K562 (cell line): ENCODE measurements around the gene RAB6A. TPM values are rescaled to one million over a fixed set of nuclear protein-coding genes. Genes with fewer than 3 reads are reported as not detected.

ENCODE experiments used
- ARID2 ChIP-seq: fragments of 450-650 bp; IDR thresholded peaks from 2 replicates; pipeline ENCODE4 v1.6.1; 2017; ENCODE audit warnings: antibody characterized with exemption, mild to moderate bottlenecking
- GABPB2 ChIP-seq: fragments of 250-450 bp; sonication (Bioruptor Pico); conservative IDR thresholded peaks from 2 replicates; pipeline ENCODE4 v1.5.1; 2021; ENCODE audit warnings: mild to moderate bottlenecking
- MYC ChIP-seq, 2 experiments: fragments of 250-450 bp in 1 of 2; sonication (Bioruptor Pico) in 1 of 2; IDR thresholded peaks; 2 replicates each; pipeline versions ENCODE4 v1.5.1 to v1.6.1; 2012 to 2021; ENCODE audit warnings: low read depth in 2 of 2, borderline replicate concordance in 1 of 2, improper control_type of control experiment in 1 of 2, low read length in 1 of 2, mild to moderate bottlenecking in 1 of 2, moderate library complexity in 1 of 2
- NFIC ChIP-seq: fragments of 450-650 bp; IDR thresholded peaks from 2 replicates; pipeline ENCODE4 v1.6.1; 2017; ENCODE audit warnings: mild to moderate bottlenecking, inconsistent platforms
- NFXL1 ChIP-seq: fragments of 450-650 bp; formaldehyde crosslinking; IDR thresholded peaks from 2 replicates; pipeline ENCODE4 v1.4.0; 2021; ENCODE audit warnings: mild to moderate bottlenecking
- NR2C2 ChIP-seq, 2 experiments: fragments of 200-800 bp in 1 of 2; sonication (Bioruptor generic) in 1 of 2; sonication (generic) in 1 of 2; formaldehyde crosslinking in 1 of 2; IDR thresholded peaks; 2 replicates each; pipeline versions ENCODE4 v1.6.1 to v1.8.0; 2016 to 2022; ENCODE audit warnings: mild to moderate bottlenecking in 1 of 2, missing compliant biosample characterization in 1 of 2, missing genetic modification characterization in 1 of 2, missing genetic modification reagents in 1 of 2
- RFX1 ChIP-seq: fragments of 450-650 bp; IDR thresholded peaks from 2 replicates; pipeline ENCODE4 v1.6.1; 2016; ENCODE audit warnings: mild to moderate bottlenecking, moderate library complexity
- SIRT6 ChIP-seq: IDR thresholded peaks from one replicate; pipeline ENCODE4 v1.6.1; 2012; ENCODE audit warnings: low read depth, mild to moderate bottlenecking, control low read depth, inconsistent platforms, low read length, moderate library complexity
- ZNF589 ChIP-seq: fragments of 200-800 bp; sonication (Bioruptor generic); IDR thresholded peaks from 2 replicates; pipeline ENCODE4 v1.6.1; 2016; ENCODE audit warnings: low read depth, missing genetic modification characterization, missing compliant biosample characterization
- ZNF830 ChIP-seq: fragments of 250-450 bp; sonication (Bioruptor Pico); IDR thresholded peaks from 2 replicates; pipeline ENCODE4 v1.5.0; 2021; ENCODE audit warnings: mild to moderate bottlenecking
- polyA plus RNA-seq, 8 experiments: library from polyadenylated mRNA; depleted of rRNA in 4 of 8; stranded (reverse) in 5 of 8; unstranded in 3 of 8; fragments of >200 nt; fragmentation: Nextera tagmentation in 2 of 8; fragmentation: Illumina TruSeq in 1 of 8; extraction: Ambion mirVana in 2 of 8; extraction: Trizol in 1 of 8; gene quantifications; 2 replicates each; pipeline versions ENCODE4 v1.2.1 to v1.2.3, GENCODE V29; 2011 to 2014; ENCODE audit warnings: inconsistent platforms in 1 of 8, missing spikeins in 1 of 8
- total RNA-seq, 7 experiments: library from RNA; depleted of rRNA in 6 of 7; stranded (reverse); fragments of >200 nt in 6 of 7; fragmentation: Illumina TruSeq in 2 of 7; extraction: Trizol in 2 of 7; gene quantifications; 2 replicates each; pipeline versions ENCODE4 v1.2.1 to v1.2.3, GENCODE V29; 2011 to 2021; ENCODE audit warnings: low replicate concordance in 1 of 7
- TF ChIP-seq, protein P1 (sequence below): fragments of 450-650 bp; formaldehyde crosslinking; IDR thresholded peaks from 2 replicates; pipeline ENCODE4 v1.4.0; 2020; ENCODE audit warnings: mild to moderate bottlenecking, moderate library complexity
- TF ChIP-seq, protein P2 (sequence below): fragments of 450-650 bp; IDR thresholded peaks from 2 replicates; pipeline ENCODE4 v1.6.1; 2016; ENCODE audit warnings: low read depth
- TF ChIP-seq, protein P3 (sequence below): fragments of 450-650 bp; formaldehyde crosslinking; IDR thresholded peaks from 2 replicates; pipeline ENCODE4 v1.4.0; 2020; ENCODE audit warnings: mild to moderate bottlenecking

RAB6A gene
- total and polyA plus RNA-seq, 9 of the 15 experiments (the other 6 are each of a cell fraction or from before 2014, with no cell fraction given) = 14.0 to 95.3 (median 45.4) TPM

DNA sequence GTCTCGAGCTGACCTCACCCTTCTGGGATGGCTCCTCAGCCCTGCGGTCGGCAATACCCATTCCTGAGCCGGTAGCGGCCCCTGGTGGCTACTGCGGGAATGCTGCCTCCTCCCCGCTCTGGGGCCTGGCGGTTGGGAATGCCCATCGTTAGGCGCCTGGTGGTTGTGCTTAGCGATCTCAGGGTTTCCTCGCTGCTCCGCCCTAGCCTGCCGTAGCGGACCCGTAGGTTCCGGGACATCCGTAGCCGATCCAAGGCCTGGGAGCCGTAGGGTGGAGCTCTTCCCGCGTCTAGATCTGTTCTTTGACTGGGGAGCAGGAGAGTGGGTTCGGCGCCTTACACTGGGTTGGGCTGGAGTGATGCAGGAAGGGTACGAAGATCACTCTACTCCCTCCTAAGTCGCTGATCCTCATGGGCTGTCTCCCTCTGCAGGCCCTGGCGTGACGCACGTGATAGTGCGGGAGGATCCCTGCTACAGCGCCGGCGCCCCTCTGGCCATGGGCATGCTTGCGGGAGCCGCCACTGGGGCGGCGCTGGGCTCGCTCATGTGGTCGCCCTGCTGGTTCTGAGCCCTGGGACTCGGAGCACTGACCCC is 99.7 kb downstream of the RAB6A start (continued):
- TF ChIP-seq NFXL1 (no peak), ARID2 (peak; percentile 85), ZNF830 (CRISPR knock-in tag) (0 out of 2 replicates have a peak, but pooled peaks have one; percentile 29), GABPB2 (CRISPR knock-in tag) (no peak), NR2C2 (CRISPR knock-in tag; IDR thresholded peaks at IDR 0.05) (peak; percentile 7; the same call in 1 of the 2 replicates), NR2C2 (tag; IDR thresholded peaks at IDR 0.05) (no peak), NFIC (0 out of 2 replicates have a peak, but pooled peaks have one; percentile 3), RFX1 (no peak), MYC (IDR thresholded peaks at IDR 0.05; ENCODE audit: low read depth, low read length) (no peak), MYC (CRISPR knock-in tag; IDR thresholded peaks at IDR 0.05; ENCODE audit: borderline replicate concordance, low read depth) (no peak), ZNF589 (CRISPR knock-in tag) (no peak), SIRT6 (no peak)
- TF ChIP-seq, protein P1, sequence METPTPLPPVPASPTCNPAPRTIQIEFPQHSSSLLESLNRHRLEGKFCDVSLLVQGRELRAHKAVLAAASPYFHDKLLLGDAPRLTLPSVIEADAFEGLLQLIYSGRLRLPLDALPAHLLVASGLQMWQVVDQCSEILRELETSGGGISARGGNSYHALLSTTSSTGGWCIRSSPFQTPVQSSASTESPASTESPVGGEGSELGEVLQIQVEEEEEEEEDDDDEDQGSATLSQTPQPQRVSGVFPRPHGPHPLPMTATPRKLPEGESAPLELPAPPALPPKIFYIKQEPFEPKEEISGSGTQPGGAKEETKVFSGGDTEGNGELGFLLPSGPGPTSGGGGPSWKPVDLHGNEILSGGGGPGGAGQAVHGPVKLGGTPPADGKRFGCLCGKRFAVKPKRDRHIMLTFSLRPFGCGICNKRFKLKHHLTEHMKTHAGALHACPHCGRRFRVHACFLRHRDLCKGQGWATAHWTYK (CRISPR knock-in tag) = no peak
- TF ChIP-seq, protein P2, sequence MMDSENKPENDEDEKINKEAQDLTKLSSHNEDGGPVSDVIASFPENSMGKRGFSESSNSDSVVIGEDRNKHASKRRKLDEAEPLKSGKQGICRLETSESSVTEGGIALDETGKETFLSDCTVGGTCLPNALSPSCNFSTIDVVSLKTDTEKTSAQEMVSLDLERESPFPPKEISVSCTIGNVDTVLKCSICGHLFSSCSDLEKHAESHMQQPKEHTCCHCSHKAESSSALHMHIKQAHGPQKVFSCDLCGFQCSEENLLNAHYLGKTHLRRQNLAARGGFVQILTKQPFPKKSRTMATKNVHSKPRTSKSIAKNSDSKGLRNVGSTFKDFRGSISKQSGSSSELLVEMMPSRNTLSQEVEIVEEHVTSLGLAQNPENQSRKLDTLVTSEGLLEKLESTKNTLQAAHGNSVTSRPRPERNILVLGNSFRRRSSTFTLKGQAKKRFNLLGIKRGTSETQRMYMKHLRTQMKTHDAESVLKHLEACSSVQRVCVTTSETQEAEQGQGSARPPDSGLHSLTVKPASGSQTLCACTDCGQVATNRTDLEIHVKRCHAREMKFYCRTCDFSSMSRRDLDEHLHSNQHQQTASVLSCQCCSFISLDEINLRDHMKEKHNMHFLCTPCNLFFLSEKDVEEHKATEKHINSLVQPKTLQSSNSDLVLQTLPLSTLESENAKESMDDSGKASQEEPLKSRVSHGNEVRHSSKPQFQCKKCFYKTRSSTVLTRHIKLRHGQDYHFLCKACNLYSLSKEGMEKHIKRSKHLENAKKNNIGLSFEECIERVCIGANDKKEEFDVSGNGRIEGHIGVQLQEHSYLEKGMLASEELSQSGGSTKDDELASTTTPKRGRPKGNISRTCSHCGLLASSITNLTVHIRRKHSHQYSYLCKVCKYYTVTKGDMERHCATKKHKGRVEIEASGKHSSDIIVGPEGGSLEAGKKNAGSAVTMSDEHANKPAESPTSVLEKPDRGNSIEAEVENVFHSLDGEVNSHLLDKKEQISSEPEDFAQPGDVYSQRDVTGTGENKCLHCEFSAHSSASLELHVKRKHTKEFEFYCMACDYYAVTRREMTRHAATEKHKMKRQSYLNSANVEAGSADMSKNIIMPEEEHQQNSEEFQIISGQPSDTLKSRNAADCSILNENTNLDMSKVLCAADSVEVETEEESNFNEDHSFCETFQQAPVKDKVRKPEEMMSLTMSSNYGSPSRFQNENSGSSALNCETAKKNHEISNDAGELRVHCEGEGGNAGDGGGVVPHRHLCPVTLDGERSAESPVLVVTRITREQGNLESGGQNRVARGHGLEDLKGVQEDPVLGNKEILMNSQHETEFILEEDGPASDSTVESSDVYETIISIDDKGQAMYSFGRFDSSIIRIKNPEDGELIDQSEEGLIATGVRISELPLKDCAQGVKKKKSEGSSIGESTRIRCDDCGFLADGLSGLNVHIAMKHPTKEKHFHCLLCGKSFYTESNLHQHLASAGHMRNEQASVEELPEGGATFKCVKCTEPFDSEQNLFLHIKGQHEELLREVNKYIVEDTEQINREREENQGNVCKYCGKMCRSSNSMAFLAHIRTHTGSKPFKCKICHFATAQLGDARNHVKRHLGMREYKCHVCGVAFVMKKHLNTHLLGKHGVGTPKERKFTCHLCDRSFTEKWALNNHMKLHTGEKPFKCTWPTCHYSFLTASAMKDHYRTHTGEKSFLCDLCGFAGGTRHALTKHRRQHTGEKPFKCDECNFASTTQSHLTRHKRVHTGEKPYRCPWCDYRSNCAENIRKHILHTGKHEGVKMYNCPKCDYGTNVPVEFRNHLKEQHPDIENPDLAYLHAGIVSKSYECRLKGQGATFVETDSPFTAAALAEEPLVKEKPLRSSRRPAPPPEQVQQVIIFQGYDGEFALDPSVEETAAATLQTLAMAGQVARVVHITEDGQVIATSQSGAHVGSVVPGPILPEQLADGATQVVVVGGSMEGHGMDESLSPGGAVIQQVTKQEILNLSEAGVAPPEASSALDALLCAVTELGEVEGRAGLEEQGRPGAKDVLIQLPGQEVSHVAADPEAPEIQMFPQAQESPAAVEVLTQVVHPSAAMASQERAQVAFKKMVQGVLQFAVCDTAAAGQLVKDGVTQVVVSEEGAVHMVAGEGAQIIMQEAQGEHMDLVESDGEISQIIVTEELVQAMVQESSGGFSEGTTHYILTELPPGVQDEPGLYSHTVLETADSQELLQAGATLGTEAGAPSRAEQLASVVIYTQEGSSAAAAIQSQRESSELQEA = no peak
- TF ChIP-seq, protein P3, sequence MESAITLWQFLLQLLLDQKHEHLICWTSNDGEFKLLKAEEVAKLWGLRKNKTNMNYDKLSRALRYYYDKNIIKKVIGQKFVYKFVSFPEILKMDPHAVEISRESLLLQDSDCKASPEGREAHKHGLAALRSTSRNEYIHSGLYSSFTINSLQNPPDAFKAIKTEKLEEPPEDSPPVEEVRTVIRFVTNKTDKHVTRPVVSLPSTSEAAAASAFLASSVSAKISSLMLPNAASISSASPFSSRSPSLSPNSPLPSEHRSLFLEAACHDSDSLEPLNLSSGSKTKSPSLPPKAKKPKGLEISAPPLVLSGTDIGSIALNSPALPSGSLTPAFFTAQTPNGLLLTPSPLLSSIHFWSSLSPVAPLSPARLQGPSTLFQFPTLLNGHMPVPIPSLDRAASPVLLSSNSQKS (CRISPR knock-in tag) = no peak
